Upper lobe of left lung (tissue), 6 donors: ENCODE data around the gene MAGEA4. TPM values are rescaled to one million over a fixed set of nuclear protein-coding genes. Genes with fewer than 3 reads are reported as not detected.

Source experiments
- ATAC-seq, 2 donors: fragments of 200-7000 bp; cut with Tn5 transposase; one replicate each; pipeline ENCODE4 v1.9.1; 2022; ENCODE audit warnings: mild to moderate bottlenecking in 2 of 2, moderate library complexity in 2 of 2; ENCODE audit not compliant: low FRiP score in 2 of 2
- DNase-seq, 2 donors: peaks; one replicate each; pipeline ENCODE4 v3.0.0-alpha.2; 2019 to 2020
- H3K27ac ChIP-seq, 4 donors: fragments of 200-600 bp; sonication (generic); one replicate each; pipeline ENCODE4 v1.5.1; 2016 to 2019
- H3K27me3 ChIP-seq, 4 donors: fragments of 200-600 bp; sonication (generic); one replicate each; pipeline ENCODE4 v1.5.1; 2017 to 2019
- H3K36me3 ChIP-seq, 4 donors: fragments of 200-600 bp; sonication (generic); one replicate each; pipeline ENCODE4 v1.5.1; 2016 to 2019
- H3K4me1 ChIP-seq, 4 donors: fragments of 200-600 bp; sonication (generic); one replicate each; pipeline ENCODE4 v1.5.1; 2018 to 2019
- H3K4me3 ChIP-seq, 4 donors: fragments of 200-600 bp; sonication (generic); one replicate each; pipeline ENCODE4 v1.5.1; 2017 to 2019; ENCODE audit warnings: mild to moderate bottlenecking in 2 of 4, moderate library complexity in 1 of 4
- H3K9me3 ChIP-seq, 4 donors: fragments of 200-600 bp; sonication (generic); one replicate each; pipeline ENCODE4 v1.5.1; 2018 to 2019
- EP300 ChIP-seq, 4 donors: sonication (generic); formaldehyde crosslinking; IDR thresholded peaks; one replicate each; pipeline ENCODE4 v1.5.1; 2017; ENCODE audit warnings: antibody characterized with exemption in 4 of 4, control low read depth in 2 of 4
- POLR2A ChIP-seq, 4 donors: fragments of 450-650 bp; IDR thresholded peaks; one replicate each; pipeline ENCODE4 v1.5.1; 2016 to 2017; ENCODE audit warnings: antibody characterized with exemption in 4 of 4, mild to moderate bottlenecking in 2 of 4
- POLR2AphosphoS5 ChIP-seq, 2 donors: sonication (generic); formaldehyde crosslinking; IDR thresholded peaks; one replicate each; pipeline ENCODE4 v1.5.1; 2017; ENCODE audit warnings: antibody characterized with exemption in 2 of 2
- WGBS, 2 donors: methylation state at CpG; one replicate each; pipeline ENCODE4 v1.1.5; 2017 to 2018; 5-methylcytosine and 5-hydroxymethylcytosine counted together
- total RNA-seq, 6 donors: library from RNA; depleted of rRNA in 4 of 6; stranded (reverse); fragments of >200 nt in 4 of 6; gene quantifications; one replicate each; pipeline versions ENCODE4 v1.1.0 to v1.2.1, GENCODE V29; 2016 to 2021
- TF ChIP-seq, protein P1 (sequence below), 6 experiments: fragments of 450-650 bp in 4 of 6; fragments of 200-600 bp in 2 of 6; sonication (generic) in 2 of 6; IDR thresholded peaks; one replicate each; pipeline ENCODE4 v1.5.1; 2016 to 2019; ENCODE audit warnings: antibody characterized with exemption in 6 of 6
- donor health status: DM: no; HTN: no; CAD: no; lungs with moderate emphysema.
- donor health status: DM: no; HTN: yes; CAD: no; lungs with severe emphysema.

MAGEA4 gene
- total RNA-seq, 6 donors from 2014 or later, result not detected

- Histone ChIP-seq H3K27ac (no peak overlapping the region), H3K9me3 (no peaks in the 10 kb centered on the region), H3K36me3 (no peaks in the 10 kb centered on the region), H3K27me3 (no peaks in the 10 kb centered on the region), H3K4me1 (no peaks in the 10 kb centered on the region), H3K4me3 (no peak overlapping the region)
- WGBS, 2 donors, result 50 to 70% methylated on average over 3 to 4 of the region's 4 CpGs
- TF ChIP-seq POLR2AphosphoS5 (IDR thresholded peaks at IDR 0.05), result no peak
- no peak for TF ChIP-seq EP300 (IDR thresholded peaks at IDR 0.05)
- TF ChIP-seq POLR2A (IDR thresholded peaks at IDR 0.05), result no peak
- TF ChIP-seq, protein P1, sequence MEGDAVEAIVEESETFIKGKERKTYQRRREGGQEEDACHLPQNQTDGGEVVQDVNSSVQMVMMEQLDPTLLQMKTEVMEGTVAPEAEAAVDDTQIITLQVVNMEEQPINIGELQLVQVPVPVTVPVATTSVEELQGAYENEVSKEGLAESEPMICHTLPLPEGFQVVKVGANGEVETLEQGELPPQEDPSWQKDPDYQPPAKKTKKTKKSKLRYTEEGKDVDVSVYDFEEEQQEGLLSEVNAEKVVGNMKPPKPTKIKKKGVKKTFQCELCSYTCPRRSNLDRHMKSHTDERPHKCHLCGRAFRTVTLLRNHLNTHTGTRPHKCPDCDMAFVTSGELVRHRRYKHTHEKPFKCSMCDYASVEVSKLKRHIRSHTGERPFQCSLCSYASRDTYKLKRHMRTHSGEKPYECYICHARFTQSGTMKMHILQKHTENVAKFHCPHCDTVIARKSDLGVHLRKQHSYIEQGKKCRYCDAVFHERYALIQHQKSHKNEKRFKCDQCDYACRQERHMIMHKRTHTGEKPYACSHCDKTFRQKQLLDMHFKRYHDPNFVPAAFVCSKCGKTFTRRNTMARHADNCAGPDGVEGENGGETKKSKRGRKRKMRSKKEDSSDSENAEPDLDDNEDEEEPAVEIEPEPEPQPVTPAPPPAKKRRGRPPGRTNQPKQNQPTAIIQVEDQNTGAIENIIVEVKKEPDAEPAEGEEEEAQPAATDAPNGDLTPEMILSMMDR (IDR thresholded peaks at IDR 0.05), result no peak
- no peak for DNase-seq
- no peak for ATAC-seq
These were observed 16.4 kb downstream of the MAGEA4 start for GRCh38 chrX:151929126-151929525.

DNA sequence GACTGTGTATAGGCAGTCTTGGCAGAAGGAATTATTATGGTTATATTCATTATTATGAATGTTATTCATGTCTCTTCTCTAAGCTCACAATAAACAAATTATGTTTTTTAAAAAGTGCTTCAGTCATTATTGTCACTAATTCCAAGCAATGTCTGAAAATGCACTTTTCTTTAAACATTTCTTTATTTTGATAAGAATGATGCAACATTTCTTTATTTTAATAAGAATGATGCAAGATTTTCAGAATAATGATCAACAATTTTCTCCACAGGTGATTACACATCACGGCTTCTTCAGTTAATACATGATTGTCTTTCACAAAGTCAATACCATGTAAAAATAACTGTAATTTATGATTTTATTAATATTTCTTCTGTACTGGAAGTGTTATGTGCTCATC lies 22.7 kb downstream of the MAGEA4 start:
- no peak for DNase-seq
- TF ChIP-seq POLR2AphosphoS5 (IDR thresholded peaks at IDR 0.05), result no peak
- no peak for TF ChIP-seq EP300 (IDR thresholded peaks at IDR 0.05)
- TF ChIP-seq, protein P1 (IDR thresholded peaks at IDR 0.05), result no peak
- TF ChIP-seq POLR2A (IDR thresholded peaks at IDR 0.05), result no peak
- ATAC-seq, result no peak
- H3K9me3 ChIP-seq, result no peaks in the 10 kb centered on the region
- no peak overlapping the region for H3K27ac ChIP-seq
- H3K4me3 ChIP-seq, result no peak overlapping the region
- H3K4me1 ChIP-seq, result no peaks in the 10 kb centered on the region
- 87 to 88% methylated on average over 1 of the region's 1 CpG for WGBS, 2 donors
- H3K27me3 ChIP-seq, result no peaks in the 10 kb centered on the region
- H3K36me3 ChIP-seq, result no peaks in the 10 kb centered on the region

- H3K27ac ChIP-seq, result no peak overlapping the region
These were observed 25.5 kb downstream of the MAGEA4 start for GRCh38 chrX:151938172-151938571.

DNA sequence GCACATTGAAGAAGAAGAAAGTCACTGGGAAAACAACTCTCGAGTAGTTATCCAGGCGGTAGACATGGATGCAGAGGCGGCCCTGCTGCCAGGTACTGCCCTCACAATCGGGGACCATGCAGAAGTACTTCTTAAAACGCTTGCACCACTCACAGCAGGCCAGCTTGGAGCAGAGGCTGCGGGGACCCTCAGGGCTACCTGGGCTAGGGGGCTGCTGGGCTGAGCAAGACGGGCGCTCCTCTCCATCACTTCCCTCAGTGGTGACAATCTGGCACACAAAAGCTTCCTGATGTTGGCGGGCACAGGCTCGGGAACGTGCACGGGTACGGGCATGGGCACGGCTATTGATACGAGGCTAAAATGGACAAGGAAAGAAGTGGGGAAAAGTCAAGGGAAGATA lies 42.0 kb downstream of the MAGEA4 start:
- no peaks in the 10 kb centered on the region for H3K27me3 ChIP-seq
- DNase-seq (peak in 1 of 2 donors; percentile 23), ATAC-seq (no peak)
- H3K4me1 ChIP-seq, result no peaks in the 10 kb centered on the region
- no peak overlapping the region for H3K4me3 ChIP-seq
- no peak overlapping the region for H3K27ac ChIP-seq
- TF ChIP-seq, protein P1 (IDR thresholded peaks at IDR 0.05), result no peak
- TF ChIP-seq EP300 (IDR thresholded peaks at IDR 0.05) (no peak), POLR2A (IDR thresholded peaks at IDR 0.05) (no peak), POLR2AphosphoS5 (IDR thresholded peaks at IDR 0.05) (no peak)
- peaks cover 0 to 21% (median 0%) of the 10 kb centered on the region in 4 donors for H3K36me3 ChIP-seq
- H3K9me3 ChIP-seq, result no peaks in the 10 kb centered on the region
- WGBS, 2 donors, result 93 to 94% methylated on average over 9 to 15 of the region's 15 CpGs

More at GRCh38 chrX:151938172-151938571, 25.5 kb downstream of the MAGEA4 start:
- DNase-seq, result no peak
- no peak overlapping the region for H3K4me3 ChIP-seq
- no peak for ATAC-seq
- H3K27me3 ChIP-seq, result no peaks in the 10 kb centered on the region
- H3K4me1 ChIP-seq, result no peaks in the 10 kb centered on the region
- no peaks in the 10 kb centered on the region for H3K36me3 ChIP-seq
- no peaks in the 10 kb centered on the region for H3K9me3 ChIP-seq
- TF ChIP-seq, protein P1 (IDR thresholded peaks at IDR 0.05), result no peak
- TF ChIP-seq POLR2A (IDR thresholded peaks at IDR 0.05) (no peak), POLR2AphosphoS5 (IDR thresholded peaks at IDR 0.05) (no peak), EP300 (IDR thresholded peaks at IDR 0.05) (no peak)

GRCh38 chrX:151958101-151958500 lies 45.4 kb downstream of the MAGEA4 start:
- DNase-seq (no peak), ATAC-seq (no peak)
- H3K36me3 ChIP-seq, result peaks cover 0 to 22% (median 0%) of the 10 kb centered on the region in 4 donors
- H3K27ac ChIP-seq, result no peak overlapping the region
- H3K4me3 ChIP-seq, result no peak overlapping the region
- no peaks in the 10 kb centered on the region for H3K4me1 ChIP-seq
- no peaks in the 10 kb centered on the region for H3K9me3 ChIP-seq
- TF ChIP-seq EP300 (IDR thresholded peaks at IDR 0.05) (no peak), POLR2A (IDR thresholded peaks at IDR 0.05) (no peak), POLR2AphosphoS5 (IDR thresholded peaks at IDR 0.05) (no peak)
- TF ChIP-seq, protein P1 (IDR thresholded peaks at IDR 0.05), result no peak
- 74% methylated on average over 4 of the region's 4 CpGs; no CpG with 5 or more reads in 1 of the 2 donors for WGBS, 2 donors
- H3K27me3 ChIP-seq, result no peaks in the 10 kb centered on the region
